Measurements from ENCODE around the gene MS4A18.

The MS4A18 gene

DNA sequence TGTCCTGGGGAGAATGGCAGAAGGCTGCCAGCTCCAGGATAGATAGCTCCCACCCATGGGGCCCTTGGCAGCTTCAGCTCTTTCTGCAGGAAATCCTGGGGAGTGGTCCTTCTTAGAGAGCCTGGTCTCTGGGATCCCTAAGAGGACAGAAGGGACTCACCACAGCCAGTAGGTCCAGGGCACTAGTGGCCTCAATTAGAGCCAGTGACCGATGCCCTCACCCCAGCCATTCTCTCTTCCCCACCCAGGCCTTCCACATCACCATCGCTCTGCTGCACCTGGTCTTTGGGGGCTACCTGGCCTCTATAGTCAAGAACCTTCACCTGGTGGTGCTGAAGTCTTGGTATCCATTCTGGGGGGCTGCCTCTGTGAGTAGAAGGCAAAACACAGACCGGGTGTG lies 66.2 kb downstream of the MS4A18 start:
- DNase-seq, result no peak

DNA sequence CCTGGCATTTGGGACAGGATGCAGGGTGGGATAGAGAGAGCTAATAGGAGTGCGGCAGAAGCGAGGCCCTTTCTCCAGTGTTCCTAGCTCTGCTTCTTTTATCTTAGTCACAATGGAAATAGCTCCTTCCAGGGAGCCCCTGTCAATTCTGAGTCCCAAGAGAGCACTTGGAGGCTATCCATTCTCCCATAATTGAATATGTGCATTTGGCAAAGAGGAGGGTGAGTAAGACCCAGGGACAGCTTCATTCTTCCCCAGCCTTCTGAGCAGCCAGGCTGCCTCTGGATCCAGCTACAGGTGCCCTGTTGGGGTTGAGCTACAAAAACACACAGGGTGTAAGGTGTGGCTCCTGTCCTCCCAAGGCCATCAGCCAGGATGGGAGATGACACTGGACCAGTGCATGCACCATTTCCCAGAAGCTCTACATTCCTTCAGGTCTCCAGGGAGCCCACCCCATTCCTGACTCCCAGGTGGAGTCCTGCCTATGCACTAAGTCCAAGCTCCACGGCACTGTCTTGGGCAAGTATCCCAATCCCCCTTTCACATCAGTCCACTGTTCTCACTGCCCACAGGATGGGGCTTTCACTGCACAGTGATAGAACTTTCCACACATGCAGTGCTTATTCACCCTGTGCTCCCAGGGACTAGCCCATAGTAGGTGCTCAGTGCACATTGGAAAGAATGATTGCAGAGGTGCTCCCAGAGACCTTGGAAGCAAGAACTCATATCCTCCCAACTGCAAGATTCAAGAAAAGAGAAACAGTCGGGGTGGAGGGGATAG lies 66.8 kb downstream of the MS4A18 start:
- no peak for DNase-seq

DNA sequence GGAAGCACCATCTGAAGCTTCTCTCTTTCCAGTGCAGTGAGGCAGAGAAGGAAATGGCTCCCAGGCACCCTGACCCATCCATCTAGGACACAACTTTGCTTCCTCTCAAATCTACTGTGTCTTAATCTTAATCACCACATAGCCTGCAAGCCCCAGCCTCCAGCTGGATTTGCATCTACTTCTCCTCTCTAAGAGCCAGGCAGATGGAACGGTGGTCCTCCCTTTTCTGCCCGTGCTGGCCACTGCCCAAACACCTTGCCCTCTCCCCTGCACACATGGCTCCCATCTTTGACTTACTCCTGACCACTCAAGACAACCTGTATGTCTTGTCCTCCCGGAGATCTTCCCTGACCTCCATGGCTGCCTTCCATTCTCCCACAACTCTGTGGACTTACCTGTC lies 68.0 kb downstream of the MS4A18 start:
- no peak for DNase-seq
